ENCODE results near the gene CD5L.

GRCh38 chr1:157856538-157856937 lies 14.9 kb upstream of the CD5L start:
- TF ChIP-seq CTCF (IDR thresholded peaks at IDR 0.05): no peak
- no peak for TF ChIP-seq EZH2 (IDR thresholded peaks at IDR 0.05)
- TF ChIP-seq EZH2phosphoT487 (IDR thresholded peaks at IDR 0.05): no peak
